SH-SY5Y (cell line): ENCODE measurements around the gene TAF4.

Source experiments
- GATA2 ChIP-seq: IDR thresholded peaks from 2 replicates; pipeline ENCODE4 v1.6.1; 2011; ENCODE audit warnings: mild to moderate bottlenecking, low read depth, low read length
- GATA3 ChIP-seq: IDR thresholded peaks from 2 replicates; pipeline ENCODE4 v1.6.1; 2011; ENCODE audit warnings: low read depth, mild to moderate bottlenecking, low read length, moderate library complexity

DNA sequence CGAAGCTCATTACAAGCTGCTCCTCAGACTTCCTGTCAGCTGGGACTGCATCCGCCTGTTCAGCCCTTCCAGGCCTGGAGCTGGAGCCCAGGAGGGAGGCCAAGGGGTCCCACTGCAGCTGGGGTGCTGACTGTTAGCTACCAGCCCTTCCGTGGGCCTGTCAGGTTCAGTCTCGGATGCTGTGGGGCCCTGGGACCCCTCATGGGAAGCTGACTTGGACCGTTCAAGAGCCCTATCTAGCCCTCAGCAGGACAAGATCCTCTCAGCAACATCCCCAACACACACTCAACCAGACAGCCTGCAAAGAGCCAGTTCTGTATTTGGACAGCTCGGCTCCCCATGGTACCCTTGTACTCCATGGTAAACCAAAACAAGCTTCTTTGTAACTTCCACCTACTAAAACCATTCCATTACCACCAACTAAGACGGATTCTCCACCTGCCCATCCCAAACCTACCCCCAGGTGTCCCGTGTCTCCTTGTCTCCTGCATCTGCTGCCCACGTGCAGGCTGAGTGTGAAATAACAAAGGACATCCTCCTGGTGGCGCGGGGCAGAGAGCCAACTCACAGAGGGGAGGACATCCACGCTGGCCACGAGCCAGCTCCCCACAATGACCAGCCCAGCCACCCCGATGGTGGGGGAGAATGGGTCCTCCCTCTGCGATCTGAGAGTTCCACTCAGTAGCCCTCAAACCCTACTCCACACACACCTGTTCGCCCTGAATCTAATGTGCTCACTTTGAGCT lies 111.2 kb downstream of the TAF4 start:
- TF ChIP-seq GATA3 (no peak), GATA2 (no peak)
